CD14-positive monocyte (primary cell): ENCODE results near the gene BCO2. TPM values are rescaled to one million over a fixed set of nuclear protein-coding genes. Genes with fewer than 3 reads are reported as not detected.

Experiments
- DNase-seq, 3 donors: peaks; one replicate each; pipeline ENCODE4 v3.0.0-alpha.2; 2011 to 2022
- H2AFZ ChIP-seq: 2 replicates; pipeline ENCODE4 v1.6.0; 2012; ENCODE audit warnings: mild to moderate bottlenecking, low read depth, low read length, inconsistent platforms; ENCODE audit not compliant: insufficient read depth, poor library complexity, severe bottlenecking
- H3K27ac ChIP-seq, 2 donors: 1 replicate in 1 of 2; 2 replicates in 1 of 2; pipeline ENCODE4 v1.5.1; 2012 to 2013; ENCODE audit warnings: low read length in 2 of 2, control low read depth in 1 of 2, inconsistent platforms in 1 of 2, low read depth in 1 of 2, mild to moderate bottlenecking in 1 of 2
- H3K27me3 ChIP-seq, 2 donors: one replicate each; pipeline versions ENCODE4 v1.6.0 to v1.6.1; 2011 to 2013; ENCODE audit warnings: low read length in 2 of 2; ENCODE audit not compliant: control insufficient read depth in 2 of 2, insufficient read depth in 2 of 2
- H3K36me3 ChIP-seq, 2 donors: replicated peaks in 1 of 2; 1 replicate in 1 of 2; 2 replicates in 1 of 2; pipeline versions ENCODE4 v1.5.1 to v1.6.1; 2012 to 2013; ENCODE audit warnings: low read length in 2 of 2, control low read depth in 1 of 2, inconsistent platforms in 1 of 2, mild to moderate bottlenecking in 1 of 2; ENCODE audit not compliant: insufficient read depth in 2 of 2, control insufficient read depth in 1 of 2
- H3K4me1 ChIP-seq, 2 donors: 1 replicate in 1 of 2; 2 replicates in 1 of 2; pipeline versions ENCODE4 v1.5.1 to v1.6.1; 2012 to 2013; ENCODE audit warnings: low read length in 2 of 2, control low read depth in 1 of 2, inconsistent platforms in 1 of 2, mild to moderate bottlenecking in 1 of 2, moderate library complexity in 1 of 2; ENCODE audit not compliant: insufficient read depth in 2 of 2, control insufficient read depth in 1 of 2
- H3K4me2 ChIP-seq: replicated peaks from 2 replicates; pipeline ENCODE3; 2012; ENCODE audit warnings: low read length, moderate library complexity, mild to moderate bottlenecking; ENCODE audit not compliant: poor library complexity, severe bottlenecking; ENCODE audit errors: extremely low read depth
- H3K4me3 ChIP-seq, 3 experiments: fragments of 200-600 bp in 1 of 3; sonication (generic) in 1 of 3; replicated peaks in 1 of 3; 1 replicate in 2 of 3; 2 replicates in 1 of 3; pipeline ENCODE4 v1.5.1; 2011 to 2013; ENCODE audit warnings: low read length in 3 of 3, mild to moderate bottlenecking in 3 of 3, control low read depth in 2 of 3, low read depth in 2 of 3, inconsistent platforms in 1 of 3, moderate library complexity in 1 of 3
- H3K79me2 ChIP-seq: 2 replicates; pipeline ENCODE4 v1.6.0; 2012; ENCODE audit warnings: mild to moderate bottlenecking, control low read depth, inconsistent platforms, low read length, moderate library complexity; ENCODE audit not compliant: insufficient read depth
- H3K9ac ChIP-seq: 2 replicates; pipeline ENCODE4 v1.6.0; 2017; ENCODE audit warnings: low read length, mild to moderate bottlenecking; ENCODE audit not compliant: insufficient read depth, poor library complexity, severe bottlenecking
- H3K9me3 ChIP-seq, 2 donors: replicated peaks in 1 of 2; 1 replicate in 1 of 2; 2 replicates in 1 of 2; pipeline versions ENCODE4 v1.5.1 to v1.6.1; 2012 to 2013; ENCODE audit warnings: low read length in 2 of 2, control low read depth in 1 of 2; ENCODE audit not compliant: control insufficient read depth in 1 of 2, insufficient read depth in 1 of 2
- H4K20me1 ChIP-seq: 2 replicates; pipeline ENCODE4 v1.6.0; 2012; ENCODE audit warnings: mild to moderate bottlenecking, low read length, control low read depth, moderate library complexity; ENCODE audit not compliant: insufficient read depth
- H3K27ac Mint-ChIP-seq, 7 donors: one replicate each; pipeline ENCODE4 v1.8.0; 2020; ENCODE audit warnings: mild to moderate bottlenecking in 7 of 7, mixed read lengths in 7 of 7, moderate library complexity in 6 of 7, inconsistent platforms in 2 of 7
- H3K27me3 Mint-ChIP-seq, 3 donors: one replicate each; pipeline ENCODE4 v1.8.0; 2021 to 2022; ENCODE audit warnings: low read depth in 3 of 3, mild to moderate bottlenecking in 3 of 3, mixed read lengths in 3 of 3, moderate library complexity in 3 of 3, inconsistent platforms in 1 of 3
- H3K36me3 Mint-ChIP-seq, 2 donors: one replicate each; pipeline ENCODE4 v1.8.0; 2020; ENCODE audit warnings: mixed read lengths in 2 of 2, inconsistent platforms in 1 of 2, mild to moderate bottlenecking in 1 of 2
- H3K4me1 Mint-ChIP-seq: one replicate; pipeline ENCODE4 v1.8.0; 2020; ENCODE audit warnings: mild to moderate bottlenecking, mixed read lengths
- H3K4me3 Mint-ChIP-seq, 2 donors: one replicate each; pipeline ENCODE4 v1.8.0; 2020; ENCODE audit warnings: mild to moderate bottlenecking in 2 of 2, mixed read lengths in 2 of 2, moderate library complexity in 1 of 2
- H3K9me3 Mint-ChIP-seq, 7 donors: one replicate each; pipeline ENCODE4 v1.8.0; 2020 to 2022; ENCODE audit warnings: mixed read lengths in 7 of 7, mild to moderate bottlenecking in 6 of 7, moderate library complexity in 6 of 7, inconsistent platforms in 2 of 7
- CTCF ChIP-seq: fragments of 200-600 bp; IDR thresholded peaks from one replicate; pipeline ENCODE4 v1.8.0; 2022; ENCODE audit warnings: antibody characterized with exemption, mild to moderate bottlenecking
- WGBS: methylation state at CpG from one replicate; pipeline ENCODE4 v1.1.5; 2013; ENCODE audit warnings: missing lambda C conversion rate; ENCODE audit not compliant: insufficient coverage; 5-methylcytosine and 5-hydroxymethylcytosine counted together
- intact Hi-C, 2 donors: fragments of 100-400 bp; cut with micrococcal nuclease; formaldehyde crosslinking; loops; one replicate each; pipeline versions ENCODE4 v1.15.0 to v1.15.1; 2023
- polyA plus RNA-seq, 3 donors: library from polyadenylated mRNA; depleted of rRNA in 1 of 3; unstranded in 2 of 3; stranded (reverse) in 1 of 3; fragments of 300-500 nt in 2 of 3; fragments of >200 nt in 1 of 3; fragmentation: Illumina TruSeq in 2 of 3; gene quantifications; 1 replicate in 2 of 3; 2 replicates in 1 of 3; pipeline ENCODE4 v1.2.3, GENCODE V29; 2012 to 2021

The BCO2 gene
- polyA plus RNA-seq, 3 donors: 0.20 to 1.9 TPM; not detected in 1

- Histone ChIP-seq H3K36me3 (no peaks in the 10 kb centered on the region), H3K4me1 (no peaks in the 10 kb centered on the region), H2AFZ (no peak overlapping the region), H4K20me1 (no peaks in the 10 kb centered on the region), H3K27me3 (no peaks in the 10 kb centered on the region), H3K4me3 (no peak overlapping the region), H3K79me2 (no peaks in the 10 kb centered on the region), H3K9ac (no peak overlapping the region), H3K4me2 (no peak overlapping the region), H3K9me3 (no peaks in the 10 kb centered on the region), H3K27ac (no peak overlapping the region)
- no peak for DNase-seq
- Mint-ChIP-seq H3K9me3 (peaks cover 0 to 1% (median 0%) of the 10 kb centered on the region in 7 donors), H3K4me3 (no peak overlapping the region), H3K27me3 (peaks cover 0 to 8% (median 0%) of the 10 kb centered on the region in 3 donors), H3K27ac (no peak overlapping the region), H3K36me3 (no peaks in the 10 kb centered on the region), H3K4me1 (peaks cover 23% of the 10 kb centered on the region)
- no CpG with 5 or more reads among the region's 1 CpG for WGBS
- intact Hi-C loops: loop anchor here (10.0 kb wide), 3 partner anchors 344 to 1324 kb away; no protein-coding TSS in a partner anchor
- no peak for TF ChIP-seq CTCF
These were observed 35.6 kb downstream of the BCO2 start for GRCh38 chr11:112210890-112211289.

- intact Hi-C loops: loop anchor here (10.0 kb wide), 3 partner anchors 343 to 1323 kb away; no protein-coding TSS in a partner anchor
- WGBS: no CpG with 5 or more reads among the region's 2 CpGs
- Mint-ChIP-seq H3K27me3 (peaks cover 0 to 8% (median 0%) of the 10 kb centered on the region in 3 donors), H3K9me3 (peaks cover 0 to 1% (median 0%) of the 10 kb centered on the region in 7 donors), H3K4me1 (peaks cover 23% of the 10 kb centered on the region), H3K27ac (no peak overlapping the region), H3K36me3 (no peaks in the 10 kb centered on the region), H3K4me3 (no peak overlapping the region)
- no peak overlapping the region for H2AFZ ChIP-seq
- H3K79me2 ChIP-seq: no peaks in the 10 kb centered on the region
- no peak overlapping the region for H3K4me2 ChIP-seq
- no peaks in the 10 kb centered on the region for H4K20me1 ChIP-seq
- H3K27me3 ChIP-seq: no peaks in the 10 kb centered on the region
- no peak overlapping the region for H3K9ac ChIP-seq
- no peak overlapping the region for H3K27ac ChIP-seq
- no peaks in the 10 kb centered on the region for H3K4me1 ChIP-seq
- H3K4me3 ChIP-seq: no peak overlapping the region
- no peak for DNase-seq
- no peaks in the 10 kb centered on the region for H3K9me3 ChIP-seq
- no peak for TF ChIP-seq CTCF
- no peaks in the 10 kb centered on the region for H3K36me3 ChIP-seq
These were observed 36.2 kb downstream of the BCO2 start for GRCh38 chr11:112211536-112211935.
